ENCODE results near the gene IRX3.
"Not testable (repeated sequence)": the region's sequence is repeated elsewhere in the genome, so short reads cannot be mapped to it uniquely, and the experiment has no call there.

IRX3 gene

GRCh38 chr16:54265575-54266107, 20.9 kb downstream of the IRX3 start:
- Histone ChIP-seq H3K27me3 (peaks cover 8% of the 10 kb centered on the region; the same call in 1 of the 2 replicates), H3K4me1 (no peaks in the 10 kb centered on the region), H3K9me3 (no peaks in the 10 kb centered on the region), H3K4me3 (ENCODE audit: low read depth, low read length) (no peak overlapping the region), H3K36me3 (no peaks in the 10 kb centered on the region)
- TF ChIP-seq CTCF (IDR thresholded peaks at IDR 0.05; ENCODE audit: low read depth, low read length) = no peak
- DNase-seq = no peak

- no peak for TF ChIP-seq CTCF (IDR thresholded peaks at IDR 0.05; ENCODE audit: low read depth, low read length)
- Histone ChIP-seq H3K9me3 (no peaks in the 10 kb centered on the region), H3K27me3 (no peaks in the 10 kb centered on the region), H3K36me3 (no peaks in the 10 kb centered on the region), H3K4me1 (no peaks in the 10 kb centered on the region), H3K4me3 (ENCODE audit: low read depth, low read length) (no peak overlapping the region)
- DNase-seq = no peak
Measured at GRCh38 chr16:54253118-54253517, 33.5 kb downstream of the IRX3 start.

GRCh38 chr16:54248863-54249710, 37.5 kb downstream of the IRX3 start:
- no peak for DNase-seq
- Histone ChIP-seq H3K4me3 (ENCODE audit: low read depth, low read length) (no peak overlapping the region), H3K27me3 (no peaks in the 10 kb centered on the region), H3K4me1 (no peaks in the 10 kb centered on the region), H3K9me3 (no peaks in the 10 kb centered on the region), H3K36me3 (no peaks in the 10 kb centered on the region)
- TF ChIP-seq CTCF (IDR thresholded peaks at IDR 0.05; ENCODE audit: low read depth, low read length) = no peak

GRCh38 chr16:54247705-54248104, 38.9 kb downstream of the IRX3 start:
- not testable (repeated sequence) for H3K4me1 ChIP-seq; DNase-seq; H3K4me3 ChIP-seq (ENCODE audit: low read depth, low read length); H3K36me3 ChIP-seq; H3K9me3 ChIP-seq; H3K27me3 ChIP-seq

- Histone ChIP-seq H3K27me3 (no peaks in the 10 kb centered on the region), H3K36me3 (no peaks in the 10 kb centered on the region), H3K4me3 (ENCODE audit: low read depth, low read length) (no peak overlapping the region), H3K4me1 (peaks cover 1% of the 10 kb centered on the region; the same call in 1 of the 2 replicates), H3K9me3 (no peaks in the 10 kb centered on the region)
- no peak for DNase-seq
- no peak for TF ChIP-seq CTCF (IDR thresholded peaks at IDR 0.05; ENCODE audit: low read depth, low read length)
Measured at GRCh38 chr16:54246454-54246821, 40.1 kb downstream of the IRX3 start.

- no peak overlapping the region for H3K4me3 ChIP-seq (ENCODE audit: low read depth, low read length)
- H3K36me3 ChIP-seq = no peaks in the 10 kb centered on the region
- no peaks in the 10 kb centered on the region for H3K9me3 ChIP-seq
- no peaks in the 10 kb centered on the region for H3K27me3 ChIP-seq
- TF ChIP-seq CTCF (IDR thresholded peaks at IDR 0.05; ENCODE audit: low read depth, low read length) = no peak
- no peak for DNase-seq
- H3K4me1 ChIP-seq = peaks cover 6% of the 10 kb centered on the region; the same call in 1 of the 2 replicates
Measured at GRCh38 chr16:54245788-54246453, 40.7 kb downstream of the IRX3 start.
